Ascending aorta (tissue), 2 donors: ENCODE data around the gene NR1D2. TPM values are rescaled to one million over a fixed set of nuclear protein-coding genes. Genes with fewer than 3 reads are reported as not detected.

Experiments
- DNase-seq, 2 donors: peaks; one replicate each; pipeline ENCODE4 v3.0.0-alpha.2; 2019; ENCODE audit warnings: low spot score in 2 of 2
- H3K27ac ChIP-seq, 2 donors: fragments of 200-600 bp; sonication (generic); one replicate each; pipeline ENCODE4 v1.5.1; 2016 to 2017; ENCODE audit warnings: mild to moderate bottlenecking in 1 of 2
- H3K27me3 ChIP-seq: fragments of 200-600 bp; sonication (generic); one replicate; pipeline ENCODE4 v1.5.1; 2017
- H3K36me3 ChIP-seq, 2 donors: fragments of 200-600 bp; sonication (generic); one replicate each; pipeline ENCODE4 v1.5.1; 2016
- H3K4me1 ChIP-seq, 2 donors: fragments of 200-600 bp; sonication (generic); one replicate each; pipeline ENCODE4 v1.5.1; 2016 to 2017; ENCODE audit warnings: mild to moderate bottlenecking in 1 of 2
- H3K4me3 ChIP-seq, 2 donors: fragments of 200-600 bp; sonication (generic); one replicate each; pipeline ENCODE4 v1.5.1; 2016 to 2017; ENCODE audit warnings: mild to moderate bottlenecking in 1 of 2
- H3K9me3 ChIP-seq, 2 donors: fragments of 200-600 bp; sonication (generic); one replicate each; pipeline ENCODE4 v1.5.1; 2016
- intact Hi-C: fragments of 100-400 bp; cut with DNase I; formaldehyde crosslinking; loops from one replicate; pipeline ENCODE4 v1.15.1; 2023
- total RNA-seq: library from RNA; depleted of rRNA; stranded (reverse); fragments of >200 nt; gene quantifications from one replicate; pipeline ENCODE4 v1.1.0, GENCODE V29; 2016
- TF ChIP-seq, protein P1 (sequence below), 3 experiments: fragments of 200-600 bp in 2 of 3; fragments of 450-650 bp in 1 of 3; sonication (generic) in 2 of 3; IDR thresholded peaks; one replicate each; pipeline ENCODE4 v1.5.1; 2016 to 2019; ENCODE audit warnings: antibody characterized with exemption in 3 of 3, mild to moderate bottlenecking in 1 of 3, moderate library complexity in 1 of 3

The NR1D2 gene
- total RNA-seq, 1 donor from 2014 or later, result 6.5 TPM

DNA sequence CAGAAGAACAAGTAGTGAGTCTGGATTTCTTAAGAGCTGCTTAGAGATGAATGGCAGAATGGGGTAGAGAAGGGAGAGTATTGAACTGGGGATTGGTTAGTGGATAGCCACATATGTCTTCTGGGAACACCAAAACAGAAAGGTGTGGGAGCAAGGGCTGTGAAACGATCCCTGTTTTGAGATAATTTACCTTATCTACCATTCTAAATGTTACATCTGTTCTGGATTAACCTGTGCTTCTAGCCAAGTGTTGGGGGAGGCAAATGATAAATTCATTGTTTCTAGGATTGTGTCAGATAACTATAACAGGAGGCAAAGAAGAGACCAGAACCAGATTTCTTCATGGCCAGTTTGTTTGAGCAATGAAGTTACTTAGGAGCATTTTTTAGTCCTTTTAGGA is 8.4 kb downstream of the NR1D2 start:
- H3K27me3 ChIP-seq, result no peaks in the 10 kb centered on the region
- no peak for DNase-seq
- H3K4me3 ChIP-seq, result no peak overlapping the region
- H3K27ac ChIP-seq, result peak overlapping the region; percentile 60 to 95
- intact Hi-C loops, result no loop called here
- no peaks in the 10 kb centered on the region for H3K9me3 ChIP-seq
- TF ChIP-seq, protein P1, sequence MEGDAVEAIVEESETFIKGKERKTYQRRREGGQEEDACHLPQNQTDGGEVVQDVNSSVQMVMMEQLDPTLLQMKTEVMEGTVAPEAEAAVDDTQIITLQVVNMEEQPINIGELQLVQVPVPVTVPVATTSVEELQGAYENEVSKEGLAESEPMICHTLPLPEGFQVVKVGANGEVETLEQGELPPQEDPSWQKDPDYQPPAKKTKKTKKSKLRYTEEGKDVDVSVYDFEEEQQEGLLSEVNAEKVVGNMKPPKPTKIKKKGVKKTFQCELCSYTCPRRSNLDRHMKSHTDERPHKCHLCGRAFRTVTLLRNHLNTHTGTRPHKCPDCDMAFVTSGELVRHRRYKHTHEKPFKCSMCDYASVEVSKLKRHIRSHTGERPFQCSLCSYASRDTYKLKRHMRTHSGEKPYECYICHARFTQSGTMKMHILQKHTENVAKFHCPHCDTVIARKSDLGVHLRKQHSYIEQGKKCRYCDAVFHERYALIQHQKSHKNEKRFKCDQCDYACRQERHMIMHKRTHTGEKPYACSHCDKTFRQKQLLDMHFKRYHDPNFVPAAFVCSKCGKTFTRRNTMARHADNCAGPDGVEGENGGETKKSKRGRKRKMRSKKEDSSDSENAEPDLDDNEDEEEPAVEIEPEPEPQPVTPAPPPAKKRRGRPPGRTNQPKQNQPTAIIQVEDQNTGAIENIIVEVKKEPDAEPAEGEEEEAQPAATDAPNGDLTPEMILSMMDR (IDR thresholded peaks at IDR 0.05), result no peak
- peaks cover 8 to 11% of the 10 kb centered on the region in 2 donors for H3K36me3 ChIP-seq
- H3K4me1 ChIP-seq, result peaks cover 10 to 47% of the 10 kb centered on the region in 2 donors

DNA sequence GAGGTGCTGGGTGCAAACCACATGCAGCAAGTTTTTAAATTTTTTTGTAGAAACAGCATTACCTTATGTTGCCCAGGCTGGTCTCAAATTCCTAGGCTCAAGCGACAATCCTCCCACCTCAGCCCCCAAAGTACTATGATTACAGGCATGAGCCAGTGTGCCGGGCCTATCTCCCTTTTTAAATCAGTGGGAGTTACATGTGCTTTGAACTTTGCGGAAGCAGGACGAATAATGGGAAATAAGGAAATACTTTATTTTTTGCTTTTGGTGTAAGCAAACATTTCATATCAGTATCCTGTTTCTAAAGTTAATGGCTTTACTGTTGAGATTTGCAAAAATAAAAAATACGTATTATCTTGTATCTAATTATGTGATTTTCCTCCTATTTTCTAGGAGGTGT is 9.1 kb downstream of the NR1D2 start:
- H3K27ac ChIP-seq, result peak overlapping the region in 1 of 2 donors; percentile 95

DNA sequence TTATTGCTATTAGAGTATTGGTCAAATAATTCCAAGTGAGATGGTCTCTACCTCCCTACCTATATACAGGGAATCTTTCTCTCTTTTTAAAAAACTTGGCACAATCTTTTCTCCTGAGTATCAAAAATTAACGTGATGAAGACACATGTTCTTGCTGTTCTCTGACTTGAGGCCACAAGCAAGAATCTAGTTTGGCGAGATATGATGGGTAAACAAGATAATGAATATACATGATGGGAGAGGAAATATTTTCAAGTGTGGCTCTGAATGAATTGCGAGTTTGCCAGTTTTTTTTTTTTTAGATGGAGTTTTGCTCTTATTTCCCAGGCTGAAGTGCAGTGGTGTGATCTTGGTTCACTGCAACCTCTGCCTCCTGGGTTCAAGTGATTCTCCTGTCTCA is 11.6 kb downstream of the NR1D2 start:
- H3K36me3 ChIP-seq, result peaks cover 18 to 20% of the 10 kb centered on the region in 2 donors
- peaks cover 7 to 28% of the 10 kb centered on the region in 2 donors for H3K4me1 ChIP-seq
- H3K4me3 ChIP-seq, result no peak overlapping the region
- no peak for DNase-seq
- TF ChIP-seq, protein P1 (IDR thresholded peaks at IDR 0.05), result no peak
- no peak overlapping the region for H3K27ac ChIP-seq
- no peaks in the 10 kb centered on the region for H3K27me3 ChIP-seq
- intact Hi-C loops, result no loop called here
- H3K9me3 ChIP-seq, result no peaks in the 10 kb centered on the region

More for the DNA sequence above, 9.1 kb downstream of the NR1D2 start:
- Histone ChIP-seq H3K27me3 (no peaks in the 10 kb centered on the region), H3K36me3 (peaks cover 8 to 11% of the 10 kb centered on the region in 2 donors), H3K4me3 (no peak overlapping the region), H3K4me1 (peaks cover 10 to 46% of the 10 kb centered on the region in 2 donors), H3K9me3 (no peaks in the 10 kb centered on the region)
- no peak for DNase-seq
- intact Hi-C loops, result no loop called here
- TF ChIP-seq, protein P1 (IDR thresholded peaks at IDR 0.05), result no peak

DNA sequence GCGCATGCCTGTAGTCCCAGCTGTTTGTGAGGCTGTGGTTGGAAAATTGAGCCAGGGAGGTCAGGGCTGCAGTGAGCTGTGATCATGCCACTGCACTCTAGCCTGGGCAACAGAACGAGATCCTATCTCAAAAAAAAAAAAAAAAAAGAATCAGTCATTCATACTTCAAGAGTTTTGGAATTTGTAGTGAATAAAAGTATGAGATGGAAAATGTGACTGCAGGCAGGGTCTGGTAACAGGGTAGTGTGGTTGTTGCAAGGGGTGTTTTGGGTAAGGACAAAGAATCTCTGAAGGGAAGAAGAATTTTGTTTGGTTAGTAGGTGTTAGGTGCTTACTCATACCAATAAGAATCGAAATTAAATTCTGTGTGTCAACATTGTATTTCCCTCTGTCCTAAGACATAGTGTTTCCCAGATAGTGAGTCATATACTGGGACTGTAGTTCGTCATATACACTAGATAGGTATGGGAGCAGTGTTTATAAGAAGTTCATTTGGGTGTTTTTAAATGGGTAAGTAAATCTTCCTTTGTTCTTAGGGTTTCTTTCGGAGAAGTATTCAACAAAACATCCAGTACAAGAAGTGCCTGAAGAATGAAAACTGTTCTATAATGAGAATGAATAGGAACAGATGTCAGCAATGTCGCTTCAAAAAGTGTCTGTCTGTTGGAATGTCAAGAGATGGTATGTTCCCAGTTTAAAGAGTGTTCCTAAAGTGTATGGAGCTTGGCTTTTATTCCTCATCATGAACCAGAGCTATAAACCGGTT is 14.2 kb downstream of the NR1D2 start:
- intact Hi-C loops, result no loop called here
- Histone ChIP-seq H3K4me3 (no peak overlapping the region), H3K9me3 (no peaks in the 10 kb centered on the region), H3K36me3 (peaks cover 23 to 34% of the 10 kb centered on the region in 2 donors), H3K4me1 (peaks cover 0 to 17% of the 10 kb centered on the region in 2 donors), H3K27ac (peak overlapping the region; percentile 27 to 65), H3K27me3 (no peaks in the 10 kb centered on the region)
- no peak for DNase-seq
- TF ChIP-seq, protein P1 (IDR thresholded peaks at IDR 0.05), result no peak

DNA sequence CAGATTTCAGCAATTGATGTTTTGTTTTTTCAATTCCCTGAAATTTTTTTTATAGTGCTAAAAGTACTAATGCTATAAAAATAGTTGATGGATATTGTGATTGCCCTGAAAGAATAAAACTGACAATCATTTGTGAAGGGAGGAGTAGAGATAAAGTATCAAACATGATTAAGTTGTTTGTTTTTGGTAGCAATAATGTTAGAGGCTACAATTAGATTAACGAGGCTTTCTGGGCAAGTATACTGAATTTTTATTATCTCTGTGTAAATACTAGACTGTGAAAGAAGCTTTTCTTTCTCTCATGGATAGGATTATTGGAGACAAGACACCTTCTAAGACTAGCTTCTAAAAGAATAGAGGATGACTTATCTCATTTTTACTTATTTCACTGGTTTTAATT is 15.6 kb downstream of the NR1D2 start:
- Histone ChIP-seq H3K27ac (no peak overlapping the region), H3K4me1 (peaks cover 0 to 20% of the 10 kb centered on the region in 2 donors), H3K27me3 (no peaks in the 10 kb centered on the region), H3K9me3 (no peaks in the 10 kb centered on the region), H3K4me3 (no peak overlapping the region), H3K36me3 (peaks cover 12 to 39% of the 10 kb centered on the region in 2 donors)
- TF ChIP-seq, protein P1 (IDR thresholded peaks at IDR 0.05), result no peak
- intact Hi-C loops, result no loop called here
- no peak for DNase-seq
